ENCODE measurements around the gene CD244.

CD244 gene

GRCh38 chr1:160814856-160815255 is 47.8 kb downstream of the CD244 start:
- H4K8ac ChIP-seq (ENCODE audit: low read length): no peak overlapping the region
- DNase-seq: no peak
- H2AK5ac ChIP-seq (ENCODE audit: low read length, severe bottlenecking): no peak overlapping the region
- no peak overlapping the region for H3K9ac ChIP-seq (ENCODE audit: low read length)
- no peak overlapping the region for H2BK12ac ChIP-seq (ENCODE audit: low read length in 2 of 2)
- no peak overlapping the region for H4K91ac ChIP-seq (ENCODE audit: low read length)
- H3K36me3 ChIP-seq (ENCODE audit: control insufficient read depth in 1 of 2, insufficient read depth in 2 of 2, low read depth in 1 of 2, low read length in 2 of 2): no peaks in the 10 kb centered on the region
- no peak overlapping the region for H3K23ac ChIP-seq (ENCODE audit: low read length in 2 of 2)
- H3K79me1 ChIP-seq (replicated peaks; ENCODE audit: low read length, poor library complexity, severe bottlenecking): no peaks in the 10 kb centered on the region
- no peak overlapping the region for H2BK5ac ChIP-seq (ENCODE audit: low read depth, low read length, poor library complexity, severe bottlenecking)
- no peak overlapping the region for H2BK15ac ChIP-seq (ENCODE audit: low read depth, poor library complexity, severe bottlenecking)
- H3K4me3 ChIP-seq (ENCODE audit: insufficient read depth in 1 of 2, low read depth in 1 of 2, low read length in 2 of 2): no peak overlapping the region
- H3K4me1 ChIP-seq (ENCODE audit: control insufficient read depth, insufficient read depth, low read depth, low read length): no peaks in the 10 kb centered on the region
- H2BK120ac ChIP-seq (ENCODE audit: low read depth, low read length): no peak overlapping the region
- H3K14ac ChIP-seq (ENCODE audit: low read length in 2 of 2): no peak overlapping the region
- H3K4ac ChIP-seq (ENCODE audit: low read depth in 1 of 2, low read length in 2 of 2): no peak overlapping the region
- H3K4me2 ChIP-seq (ENCODE audit: low read length, poor library complexity, severe bottlenecking): no peak overlapping the region
- H2AFZ ChIP-seq (ENCODE audit: low read depth, low read length): no peak overlapping the region
- no peaks in the 10 kb centered on the region for H3K9me3 ChIP-seq (ENCODE audit: control insufficient read depth, low read length)
- H3K27me3 ChIP-seq (ENCODE audit: control insufficient read depth in 1 of 2, insufficient read depth in 1 of 2, low read length in 2 of 2): peaks cover 5 to 7% of the 10 kb centered on the region in 2 experiments
- no peak overlapping the region for H3K18ac ChIP-seq (ENCODE audit: low read depth in 1 of 2, low read length in 2 of 2)
- 93% methylated on average over 8 of the region's 8 CpGs for WGBS
- no peak overlapping the region for H3K27ac ChIP-seq (ENCODE audit: low read length, poor library complexity, severe bottlenecking)

- H3K9me3 ChIP-seq (ENCODE audit: control insufficient read depth, low read length): no peaks in the 10 kb centered on the region
- H3K23ac ChIP-seq (ENCODE audit: low read length in 2 of 2): no peak overlapping the region
- no peak overlapping the region for H2AK5ac ChIP-seq (ENCODE audit: low read length, severe bottlenecking)
- no peaks in the 10 kb centered on the region for H3K79me1 ChIP-seq (replicated peaks; ENCODE audit: low read length, poor library complexity, severe bottlenecking)
- no peaks in the 10 kb centered on the region for H3K36me3 ChIP-seq (ENCODE audit: control insufficient read depth in 1 of 2, insufficient read depth in 2 of 2, low read depth in 1 of 2, low read length in 2 of 2)
- H3K27ac ChIP-seq (ENCODE audit: low read length, poor library complexity, severe bottlenecking): no peak overlapping the region
- H2BK12ac ChIP-seq (ENCODE audit: low read length in 2 of 2): no peak overlapping the region
- no peak overlapping the region for H3K14ac ChIP-seq (ENCODE audit: low read length in 2 of 2)
- no peak overlapping the region for H3K4me2 ChIP-seq (ENCODE audit: low read length, poor library complexity, severe bottlenecking)
- DNase-seq: no peak
- H2BK120ac ChIP-seq (ENCODE audit: low read depth, low read length): no peak overlapping the region
- no peak overlapping the region for H3K18ac ChIP-seq (ENCODE audit: low read depth in 1 of 2, low read length in 2 of 2)
- H3K4me3 ChIP-seq (ENCODE audit: insufficient read depth in 1 of 2, low read depth in 1 of 2, low read length in 2 of 2): no peak overlapping the region
- H3K27me3 ChIP-seq (ENCODE audit: control insufficient read depth in 1 of 2, insufficient read depth in 1 of 2, low read length in 2 of 2): peaks cover 5 to 7% of the 10 kb centered on the region in 2 experiments
- no peak overlapping the region for H2AFZ ChIP-seq (ENCODE audit: low read depth, low read length)
- H3K9ac ChIP-seq (ENCODE audit: low read length): no peak overlapping the region
- no peak overlapping the region for H2BK5ac ChIP-seq (ENCODE audit: low read depth, low read length, poor library complexity, severe bottlenecking)
- H3K4ac ChIP-seq (ENCODE audit: low read depth in 1 of 2, low read length in 2 of 2): no peak overlapping the region
- 82% methylated on average over 6 of the region's 6 CpGs for WGBS
- H2BK15ac ChIP-seq (ENCODE audit: low read depth, poor library complexity, severe bottlenecking): no peak overlapping the region
- H4K8ac ChIP-seq (ENCODE audit: low read length): no peak overlapping the region
- H3K4me1 ChIP-seq (ENCODE audit: control insufficient read depth, insufficient read depth, low read depth, low read length): no peaks in the 10 kb centered on the region
- no peak overlapping the region for H4K91ac ChIP-seq (ENCODE audit: low read length)
These were observed 48.4 kb downstream of the CD244 start for GRCh38 chr1:160814316-160814715.

- no peak overlapping the region for H3K4me2 ChIP-seq (ENCODE audit: low read length, poor library complexity, severe bottlenecking)
- H3K4ac ChIP-seq (ENCODE audit: low read depth in 1 of 2, low read length in 2 of 2): no peak overlapping the region
- no peak overlapping the region for H2BK5ac ChIP-seq (ENCODE audit: low read depth, low read length, poor library complexity, severe bottlenecking)
- peaks cover 0 to 5% of the 10 kb centered on the region in 2 experiments for H3K27me3 ChIP-seq (ENCODE audit: control insufficient read depth in 1 of 2, insufficient read depth in 1 of 2, low read length in 2 of 2)
- no peak overlapping the region for H3K23ac ChIP-seq (ENCODE audit: low read length in 2 of 2)
- no peaks in the 10 kb centered on the region for H3K9me3 ChIP-seq (ENCODE audit: control insufficient read depth, low read length)
- H2BK12ac ChIP-seq (ENCODE audit: low read length in 2 of 2): no peak overlapping the region
- no peak overlapping the region for H3K14ac ChIP-seq (ENCODE audit: low read length in 2 of 2)
- DNase-seq: no peak
- H3K4me3 ChIP-seq (ENCODE audit: insufficient read depth in 1 of 2, low read depth in 1 of 2, low read length in 2 of 2): no peak overlapping the region
- H3K4me1 ChIP-seq (ENCODE audit: control insufficient read depth, insufficient read depth, low read depth, low read length): no peaks in the 10 kb centered on the region
- no peak overlapping the region for H2AFZ ChIP-seq (ENCODE audit: low read depth, low read length)
- H2AK5ac ChIP-seq (ENCODE audit: low read length, severe bottlenecking): no peak overlapping the region
- H3K27ac ChIP-seq (ENCODE audit: low read length, poor library complexity, severe bottlenecking): no peak overlapping the region
- H2BK120ac ChIP-seq (ENCODE audit: low read depth, low read length): no peak overlapping the region
- H3K36me3 ChIP-seq (ENCODE audit: control insufficient read depth in 1 of 2, insufficient read depth in 2 of 2, low read depth in 1 of 2, low read length in 2 of 2): no peaks in the 10 kb centered on the region
- no peaks in the 10 kb centered on the region for H3K79me1 ChIP-seq (replicated peaks; ENCODE audit: low read length, poor library complexity, severe bottlenecking)
- H4K8ac ChIP-seq (ENCODE audit: low read length): no peak overlapping the region
- no peak overlapping the region for H4K91ac ChIP-seq (ENCODE audit: low read length)
- H3K18ac ChIP-seq (ENCODE audit: low read depth in 1 of 2, low read length in 2 of 2): no peak overlapping the region
- WGBS: 80% methylated on average over 5 of the region's 7 CpGs
- no peak overlapping the region for H2BK15ac ChIP-seq (ENCODE audit: low read depth, poor library complexity, severe bottlenecking)
- H3K9ac ChIP-seq (ENCODE audit: low read length): no peak overlapping the region
These were observed 49.5 kb downstream of the CD244 start for GRCh38 chr1:160813215-160813614.

GRCh38 chr1:160811147-160811546 is 51.5 kb downstream of the CD244 start:
- no peak for DNase-seq
- Histone ChIP-seq H4K91ac (ENCODE audit: low read length) (no peak overlapping the region), H3K4me1 (ENCODE audit: control insufficient read depth, insufficient read depth, low read depth, low read length) (no peaks in the 10 kb centered on the region), H3K18ac (ENCODE audit: low read depth in 1 of 2, low read length in 2 of 2) (no peak overlapping the region), H2AK5ac (ENCODE audit: low read length, severe bottlenecking) (no peak overlapping the region), H3K36me3 (ENCODE audit: control insufficient read depth in 1 of 2, insufficient read depth in 2 of 2, low read depth in 1 of 2, low read length in 2 of 2) (no peaks in the 10 kb centered on the region), H2BK12ac (ENCODE audit: low read length in 2 of 2) (no peak overlapping the region), H3K14ac (ENCODE audit: low read length in 2 of 2) (no peak overlapping the region), H3K27ac (ENCODE audit: low read length, poor library complexity, severe bottlenecking) (no peak overlapping the region), H3K27me3 (ENCODE audit: control insufficient read depth in 1 of 2, insufficient read depth in 1 of 2, low read length in 2 of 2) (no peaks in the 10 kb centered on the region), H2BK15ac (ENCODE audit: low read depth, poor library complexity, severe bottlenecking) (no peak overlapping the region), H3K4me3 (ENCODE audit: insufficient read depth in 1 of 2, low read depth in 1 of 2, low read length in 2 of 2) (no peak overlapping the region), H2BK120ac (ENCODE audit: low read depth, low read length) (no peak overlapping the region), H3K23ac (ENCODE audit: low read length in 2 of 2) (no peak overlapping the region), H4K8ac (ENCODE audit: low read length) (no peak overlapping the region), H3K9ac (ENCODE audit: low read length) (no peak overlapping the region), H3K4me2 (ENCODE audit: low read length, poor library complexity, severe bottlenecking) (no peak overlapping the region), H2BK5ac (ENCODE audit: low read depth, low read length, poor library complexity, severe bottlenecking) (no peak overlapping the region), H2AFZ (ENCODE audit: low read depth, low read length) (no peak overlapping the region), H3K79me1 (replicated peaks; ENCODE audit: low read length, poor library complexity, severe bottlenecking) (no peaks in the 10 kb centered on the region), H3K9me3 (ENCODE audit: control insufficient read depth, low read length) (peaks cover 8% of the 10 kb centered on the region), H3K4ac (ENCODE audit: low read depth in 1 of 2, low read length in 2 of 2) (no peak overlapping the region)
- 75% methylated on average over 2 of the region's 2 CpGs for WGBS

Measured in mesenchymal stem cell (in vitro differentiated cells and primary cell).